GM12873 (cell line): ENCODE measurements around the gene ZFYVE28.

Experiments used
- TF ChIP-seq, protein P1 (sequence below): IDR thresholded peaks from 2 replicates; pipeline ENCODE4 v1.5.1; 2012; ENCODE audit warnings: low read depth, mild to moderate bottlenecking, moderate library complexity, low read length, control low read depth; ENCODE audit not compliant: insufficient read depth; ENCODE audit errors: missing control alignments

Gene ZFYVE28

DNA sequence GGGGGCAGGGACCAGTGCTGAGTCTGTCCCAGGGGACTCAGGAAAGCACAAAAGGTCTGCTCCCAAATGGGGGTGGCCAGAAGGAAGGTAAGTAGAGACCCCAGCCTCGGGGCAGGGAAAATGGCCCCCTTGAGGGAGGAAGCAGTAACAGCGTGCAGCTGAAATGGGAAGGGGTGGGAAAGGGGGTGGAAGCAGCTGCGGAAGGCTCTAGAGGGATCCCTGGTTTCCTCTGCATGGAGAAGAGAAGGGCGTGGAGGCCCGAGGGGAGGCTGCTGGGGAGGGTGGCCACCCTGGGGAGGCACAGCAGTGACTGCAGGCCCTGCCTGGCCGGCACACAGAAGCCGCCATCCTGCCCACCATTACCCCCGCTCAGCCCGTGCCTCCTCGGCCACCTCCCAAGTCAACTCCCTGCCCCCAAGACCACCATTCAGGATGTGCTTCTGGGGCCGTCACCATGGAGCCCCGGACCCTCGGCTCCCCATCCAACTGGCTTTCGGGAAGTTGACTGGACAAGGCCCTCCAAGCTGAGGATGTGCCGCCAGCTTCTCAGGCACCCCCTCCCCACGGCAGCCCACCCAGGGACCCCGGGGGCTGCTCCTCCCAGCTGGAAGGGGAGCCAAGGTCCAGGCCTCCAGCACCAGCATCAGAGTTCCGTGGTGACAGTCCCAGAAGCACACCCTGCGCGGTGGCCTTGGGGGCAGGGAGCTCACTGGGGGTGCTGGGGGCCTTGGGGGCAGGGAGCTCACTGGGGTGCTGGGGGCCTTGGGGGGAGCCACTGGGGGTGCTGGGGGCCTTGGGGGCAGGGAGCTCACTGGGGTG is 23.9 kb upstream of the ZFYVE28 start:
- TF ChIP-seq, protein P1, sequence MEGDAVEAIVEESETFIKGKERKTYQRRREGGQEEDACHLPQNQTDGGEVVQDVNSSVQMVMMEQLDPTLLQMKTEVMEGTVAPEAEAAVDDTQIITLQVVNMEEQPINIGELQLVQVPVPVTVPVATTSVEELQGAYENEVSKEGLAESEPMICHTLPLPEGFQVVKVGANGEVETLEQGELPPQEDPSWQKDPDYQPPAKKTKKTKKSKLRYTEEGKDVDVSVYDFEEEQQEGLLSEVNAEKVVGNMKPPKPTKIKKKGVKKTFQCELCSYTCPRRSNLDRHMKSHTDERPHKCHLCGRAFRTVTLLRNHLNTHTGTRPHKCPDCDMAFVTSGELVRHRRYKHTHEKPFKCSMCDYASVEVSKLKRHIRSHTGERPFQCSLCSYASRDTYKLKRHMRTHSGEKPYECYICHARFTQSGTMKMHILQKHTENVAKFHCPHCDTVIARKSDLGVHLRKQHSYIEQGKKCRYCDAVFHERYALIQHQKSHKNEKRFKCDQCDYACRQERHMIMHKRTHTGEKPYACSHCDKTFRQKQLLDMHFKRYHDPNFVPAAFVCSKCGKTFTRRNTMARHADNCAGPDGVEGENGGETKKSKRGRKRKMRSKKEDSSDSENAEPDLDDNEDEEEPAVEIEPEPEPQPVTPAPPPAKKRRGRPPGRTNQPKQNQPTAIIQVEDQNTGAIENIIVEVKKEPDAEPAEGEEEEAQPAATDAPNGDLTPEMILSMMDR, result no peak

DNA sequence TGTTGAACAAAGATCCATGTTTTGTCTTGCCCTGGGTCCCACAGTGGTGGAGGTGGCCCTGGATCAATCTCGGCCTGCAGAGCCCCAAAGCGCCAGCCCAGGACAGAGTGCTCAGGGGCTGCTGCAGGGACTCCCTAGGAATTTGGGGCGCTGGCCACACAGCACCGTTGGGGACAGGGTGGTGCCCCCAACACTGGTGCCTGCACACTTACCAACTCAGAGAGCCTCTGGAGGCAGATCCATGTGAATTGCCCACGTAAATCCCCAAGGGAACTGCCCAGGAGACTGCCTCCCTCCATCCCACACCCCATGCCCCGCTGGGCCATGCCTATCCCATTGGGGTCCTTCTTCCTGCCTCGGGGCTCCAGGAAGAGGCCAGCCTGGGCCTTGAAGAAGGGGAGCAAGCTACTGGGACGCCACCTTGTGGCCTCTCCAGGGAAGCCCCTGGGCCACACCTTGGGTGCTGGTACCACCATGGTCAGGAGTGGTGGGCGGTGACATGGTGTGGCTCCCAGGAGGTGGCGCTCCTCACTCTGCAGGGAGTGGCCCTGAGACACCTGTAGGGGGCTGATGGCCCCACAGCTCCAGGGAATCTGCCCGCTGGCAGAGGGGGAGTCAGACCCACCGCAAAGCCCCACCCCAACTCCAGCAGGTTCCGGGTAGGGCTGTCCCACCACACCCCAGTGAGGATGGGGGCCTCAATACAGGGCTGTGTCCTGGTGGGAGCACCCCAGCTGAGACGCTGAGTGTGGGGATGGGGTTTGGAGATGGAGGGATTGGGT is 23.1 kb upstream of the ZFYVE28 start:
- TF ChIP-seq, protein P1, result peak; percentile 98

DNA sequence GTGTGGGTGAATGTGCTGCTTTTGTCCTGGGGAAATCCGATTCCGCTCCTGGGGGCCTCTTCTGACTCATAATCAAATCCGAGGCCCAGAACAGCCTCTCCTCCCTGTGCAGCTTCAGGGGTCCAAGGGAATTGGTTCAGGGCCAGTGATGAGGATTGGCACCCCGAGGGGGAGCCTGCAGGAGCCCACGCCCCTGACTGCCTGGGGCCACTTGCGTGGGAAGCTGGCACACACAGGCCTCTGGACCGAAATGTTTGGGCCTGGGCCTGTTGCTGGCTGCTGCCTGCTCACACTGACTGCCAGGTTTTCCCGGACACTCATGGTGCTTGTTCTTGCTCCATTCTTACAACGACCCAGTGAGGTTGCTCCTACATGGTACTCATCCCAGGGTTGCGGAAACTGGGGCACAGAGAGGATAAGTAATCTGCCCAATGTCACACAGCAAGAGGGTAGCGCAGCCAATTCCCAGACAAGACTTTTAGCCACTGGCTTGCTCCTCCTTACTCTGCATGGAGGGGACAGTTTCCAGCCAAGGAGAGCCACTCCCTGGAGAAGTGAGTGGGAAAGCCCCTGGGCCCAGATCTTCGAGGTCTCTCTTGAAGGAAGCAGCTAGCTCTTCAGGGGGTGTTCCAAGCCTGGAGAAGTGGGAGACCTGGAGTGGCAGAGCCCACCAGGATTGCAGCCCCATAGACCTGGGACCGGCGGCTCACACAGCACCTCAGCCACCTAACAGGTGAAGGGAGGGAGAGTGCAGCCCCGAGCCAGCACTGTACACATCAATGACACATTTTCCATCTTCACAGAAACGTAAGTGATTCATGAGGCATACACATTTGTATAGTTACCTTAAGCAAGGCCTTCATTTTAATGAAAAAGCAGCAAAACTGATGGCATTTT is 20.6 kb upstream of the ZFYVE28 start:
- TF ChIP-seq, protein P1, result no peak

DNA sequence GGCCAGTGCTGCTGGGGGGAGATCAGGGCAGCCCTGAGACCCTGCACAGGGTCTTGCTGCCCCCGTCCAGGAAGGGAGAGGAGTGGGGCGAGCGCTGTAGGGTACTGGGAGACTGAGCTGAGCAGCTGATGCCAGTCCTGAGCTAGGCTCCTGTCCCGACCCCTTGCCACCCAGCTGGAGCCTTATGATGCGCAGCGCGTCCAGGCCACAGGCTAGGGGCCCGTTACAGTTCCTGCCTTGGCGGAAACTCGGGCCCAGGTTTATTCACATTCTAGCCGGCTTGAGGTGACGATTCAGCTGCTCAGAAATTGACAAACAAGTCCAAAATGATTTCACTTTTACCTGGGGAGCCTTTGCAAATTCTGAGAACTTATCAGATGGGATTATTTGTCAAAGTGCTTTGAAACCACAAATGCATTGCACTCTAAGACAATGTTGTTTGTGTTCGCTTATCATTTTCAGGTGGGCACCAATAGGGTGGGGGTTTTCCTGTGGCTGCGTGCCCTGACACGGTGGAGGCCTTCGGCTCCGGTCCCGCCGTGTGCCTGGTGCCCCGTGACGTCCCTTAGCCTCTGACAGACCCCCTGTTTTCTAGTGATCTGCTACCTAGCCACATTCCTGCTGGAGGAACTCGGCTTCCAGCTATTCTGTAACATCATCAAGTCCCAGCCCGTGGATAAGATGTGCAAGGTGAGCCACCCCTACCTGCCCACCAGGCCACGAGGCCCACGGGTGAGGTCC is 19.2 kb upstream of the ZFYVE28 start:
- TF ChIP-seq, protein P1, result no peak

DNA sequence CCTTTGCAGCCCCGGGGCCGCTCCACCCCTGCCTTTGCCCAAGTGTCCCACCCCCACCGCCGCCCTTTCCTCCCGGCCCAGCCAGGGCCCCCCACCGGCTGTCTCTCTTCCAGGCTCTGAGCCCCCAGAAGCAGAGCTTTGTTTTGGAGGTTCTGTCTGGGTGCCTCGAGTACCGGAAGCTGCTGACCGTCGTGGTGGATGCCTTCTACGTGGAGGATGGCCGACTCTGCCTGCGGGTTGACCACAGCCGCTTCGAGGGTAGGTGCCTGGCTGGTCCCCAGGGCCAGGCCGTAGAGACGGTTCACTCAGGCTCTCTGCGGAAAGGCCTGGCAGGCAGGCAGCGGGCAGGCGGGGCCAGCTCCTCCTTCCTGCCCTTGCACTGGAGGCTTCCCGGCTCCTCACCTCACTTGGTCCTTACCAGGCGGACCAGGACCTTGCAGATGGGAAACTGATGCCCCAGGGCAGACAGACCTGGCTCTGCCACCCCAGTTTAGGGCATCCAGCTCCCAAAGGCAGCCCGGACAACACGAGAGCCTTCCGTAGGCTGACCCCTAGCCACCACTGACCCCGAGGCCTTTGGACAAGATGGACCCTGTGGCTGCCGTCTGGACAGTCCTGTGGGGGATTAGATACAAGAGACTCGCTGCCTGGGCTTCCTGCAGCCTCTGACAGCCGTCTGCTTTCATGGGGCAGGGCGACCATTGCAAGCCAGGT is 18.5 kb upstream of the ZFYVE28 start:
- TF ChIP-seq, protein P1, result no peak

DNA sequence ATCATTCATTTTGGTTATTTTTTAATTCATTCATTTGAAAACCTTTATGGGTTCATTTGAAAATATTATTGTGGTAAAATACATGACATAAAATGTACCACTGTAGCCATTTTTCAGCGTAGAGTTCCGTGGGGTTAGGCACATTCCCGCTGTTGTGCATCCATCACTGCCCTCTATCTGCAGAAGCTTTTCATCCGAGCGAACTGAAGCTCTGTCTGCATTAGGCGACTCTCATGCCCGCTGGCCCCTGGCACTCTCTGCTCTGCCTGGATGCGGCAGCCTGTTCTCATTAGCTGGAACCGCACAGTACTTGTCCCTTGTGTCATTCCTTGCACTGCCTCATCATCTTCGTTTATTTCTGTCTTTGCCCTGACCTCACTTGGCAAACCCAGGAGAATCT is 17.9 kb upstream of the ZFYVE28 start:
- TF ChIP-seq, protein P1, result no peak
